ENCODE measurements around the gene AKT3.

GRCh38 chr1:243718893-243719292 lies 131.2 kb downstream of the AKT3 start:
- TF ChIP-seq POLR2AphosphoS5 (IDR thresholded peaks at IDR 0.05) (no peak), CTCF (IDR thresholded peaks at IDR 0.05) (no peak), POLR2A (IDR thresholded peaks at IDR 0.05) (no peak)

Measured in upper lobe of left lung (tissue), 4 donors.